IPS DF 6.9 (cell line): ENCODE results near the gene IL1R1.

Experiments
- DNase-seq: peaks from one replicate; pipeline ENCODE4 v3.0.0-alpha.2; 2013; ENCODE audit warnings: low read depth, low spot score
- H3K27ac ChIP-seq: one replicate; pipeline ENCODE4 v1.5.1; 2013; ENCODE audit warnings: low read length, control low read depth
- H3K27me3 ChIP-seq: 2 replicates; pipeline ENCODE4 v1.6.1; 2013; ENCODE audit warnings: mild to moderate bottlenecking, low read length; ENCODE audit not compliant: control insufficient read depth, insufficient read depth
- H3K36me3 ChIP-seq: 2 replicates; pipeline ENCODE4 v1.6.1; 2013; ENCODE audit warnings: low read length; ENCODE audit not compliant: control insufficient read depth, insufficient read depth
- H3K4me1 ChIP-seq: 2 replicates; pipeline ENCODE4 v1.6.1; 2013; ENCODE audit warnings: low read length; ENCODE audit not compliant: control insufficient read depth, insufficient read depth
- H3K4me3 ChIP-seq: 2 replicates; pipeline ENCODE4 v1.5.1; 2013; ENCODE audit warnings: mild to moderate bottlenecking, low read length
- H3K9me3 ChIP-seq: 2 replicates; pipeline ENCODE4 v1.6.1; 2013; ENCODE audit warnings: low read length, inconsistent platforms; ENCODE audit not compliant: control insufficient read depth, insufficient read depth
- WGBS: extraction: QIAGEN DNeasy Blood & Tissue Kit; methylation state at CpG from one replicate; pipeline ENCODE4 v1.1.7; 2013; ENCODE audit warnings: mixed read lengths, missing lambda C conversion rate; ENCODE audit not compliant: insufficient read length, insufficient coverage; 5-methylcytosine and 5-hydroxymethylcytosine counted together

The IL1R1 gene

GRCh38 chr2:102176172-102176571 lies 33.6 kb downstream of the IL1R1 start:
- H3K27me3 ChIP-seq = no peaks in the 10 kb centered on the region
- H3K36me3 ChIP-seq = no peaks in the 10 kb centered on the region
- WGBS = no CpG with 5 or more reads among the region's 3 CpGs
- H3K4me1 ChIP-seq = no peaks in the 10 kb centered on the region
- no peaks in the 10 kb centered on the region for H3K9me3 ChIP-seq
- no peak overlapping the region for H3K4me3 ChIP-seq
- no peak for DNase-seq
- no peak overlapping the region for H3K27ac ChIP-seq

- Histone ChIP-seq H3K9me3 (no peaks in the 10 kb centered on the region), H3K36me3 (no peaks in the 10 kb centered on the region), H3K27me3 (no peaks in the 10 kb centered on the region), H3K27ac (no peak overlapping the region), H3K4me3 (no peak overlapping the region), H3K4me1 (no peaks in the 10 kb centered on the region)
- DNase-seq = no peak
- no CpG with 5 or more reads among the region's 7 CpGs for WGBS
These were observed 35.4 kb downstream of the IL1R1 start for GRCh38 chr2:102177814-102178478.

GRCh38 chr2:102179061-102179460 lies 36.5 kb downstream of the IL1R1 start:
- no CpG with 5 or more reads among the region's 3 CpGs for WGBS

GRCh38 chr2:102179788-102180686 lies 37.5 kb downstream of the IL1R1 start:
- Histone ChIP-seq H3K4me1 (no peaks in the 10 kb centered on the region), H3K36me3 (no peaks in the 10 kb centered on the region), H3K4me3 (no peak overlapping the region), H3K9me3 (no peaks in the 10 kb centered on the region), H3K27ac (no peak overlapping the region), H3K27me3 (no peaks in the 10 kb centered on the region)
- WGBS = no CpG with 5 or more reads among the region's 2 CpGs
- DNase-seq = no peak

More at GRCh38 chr2:102179061-102179460, 36.5 kb downstream of the IL1R1 start:
- no peaks in the 10 kb centered on the region for H3K9me3 ChIP-seq
- no peaks in the 10 kb centered on the region for H3K27me3 ChIP-seq
- H3K27ac ChIP-seq = no peak overlapping the region
- H3K4me3 ChIP-seq = no peak overlapping the region
- no peaks in the 10 kb centered on the region for H3K36me3 ChIP-seq
- H3K4me1 ChIP-seq = no peaks in the 10 kb centered on the region
- no peak for DNase-seq

- Histone ChIP-seq H3K4me1 (no peaks in the 10 kb centered on the region), H3K27me3 (no peaks in the 10 kb centered on the region), H3K9me3 (no peaks in the 10 kb centered on the region), H3K27ac (no peak overlapping the region), H3K4me3 (no peak overlapping the region), H3K36me3 (no peaks in the 10 kb centered on the region)
- DNase-seq = no peak
- WGBS = no CpG with 5 or more reads among the region's 1 CpG
These were observed 38.1 kb downstream of the IL1R1 start for GRCh38 chr2:102180687-102180999.

GRCh38 chr2:102181376-102181775 lies 38.8 kb downstream of the IL1R1 start:
- no peaks in the 10 kb centered on the region for H3K36me3 ChIP-seq
- H3K4me1 ChIP-seq = no peaks in the 10 kb centered on the region
- H3K27ac ChIP-seq = no peak overlapping the region
- DNase-seq = no peak
- H3K4me3 ChIP-seq = no peak overlapping the region
- H3K27me3 ChIP-seq = peaks cover 1% of the 10 kb centered on the region
- WGBS = no CpG with 5 or more reads among the region's 5 CpGs
- H3K9me3 ChIP-seq = no peaks in the 10 kb centered on the region

GRCh38 chr2:102181919-102182635 lies 39.5 kb downstream of the IL1R1 start:
- Histone ChIP-seq H3K27me3 (peaks cover 8% of the 10 kb centered on the region), H3K36me3 (no peaks in the 10 kb centered on the region), H3K9me3 (no peaks in the 10 kb centered on the region), H3K4me1 (no peaks in the 10 kb centered on the region; the same call in 1 of the 2 replicates), H3K4me3 (no peak overlapping the region), H3K27ac (no peak overlapping the region)
- no CpG with 5 or more reads among the region's 7 CpGs for WGBS
- no peak for DNase-seq

- H3K4me1 ChIP-seq = no peaks in the 10 kb centered on the region; the same call in 1 of the 2 replicates
- H3K27me3 ChIP-seq = peaks cover 20% of the 10 kb centered on the region
- no peaks in the 10 kb centered on the region for H3K36me3 ChIP-seq
- DNase-seq = no peak
- no peaks in the 10 kb centered on the region for H3K9me3 ChIP-seq
- WGBS = no CpG with 5 or more reads among the region's 2 CpGs
- H3K4me3 ChIP-seq = no peak overlapping the region
- no peak overlapping the region for H3K27ac ChIP-seq
These were observed 41.5 kb downstream of the IL1R1 start for GRCh38 chr2:102184018-102184417.

- no CpG with 5 or more reads among the region's 1 CpG for WGBS
- H3K4me1 ChIP-seq = no peaks in the 10 kb centered on the region; the same call in 1 of the 2 replicates
- no peak overlapping the region for H3K4me3 ChIP-seq
- no peaks in the 10 kb centered on the region for H3K36me3 ChIP-seq
- H3K9me3 ChIP-seq = no peaks in the 10 kb centered on the region
- no peak for DNase-seq
- H3K27ac ChIP-seq = no peak overlapping the region
- H3K27me3 ChIP-seq = peaks cover 20% of the 10 kb centered on the region
These were observed 42.0 kb downstream of the IL1R1 start for GRCh38 chr2:102184568-102184967.

- H3K4me1 ChIP-seq = no peaks in the 10 kb centered on the region; the same call in 1 of the 2 replicates
- no peak overlapping the region for H3K27ac ChIP-seq
- WGBS = no CpG with 5 or more reads among the region's 2 CpGs
- DNase-seq = no peak
- H3K4me3 ChIP-seq = no peak overlapping the region
- peaks cover 20% of the 10 kb centered on the region for H3K27me3 ChIP-seq
- no peaks in the 10 kb centered on the region for H3K36me3 ChIP-seq
- no peaks in the 10 kb centered on the region for H3K9me3 ChIP-seq
These were observed 42.8 kb downstream of the IL1R1 start for GRCh38 chr2:102185347-102185746.
